G401.6 (cell line): ENCODE data around the gene NME3.

Experiments used
- FAIRE-seq: peaks from 2 replicates; lab custom pipeline; 2012; peaks lifted over from hg19 to GRCh38; lab: Jason Lieb, UNC

NME3 gene

DNA sequence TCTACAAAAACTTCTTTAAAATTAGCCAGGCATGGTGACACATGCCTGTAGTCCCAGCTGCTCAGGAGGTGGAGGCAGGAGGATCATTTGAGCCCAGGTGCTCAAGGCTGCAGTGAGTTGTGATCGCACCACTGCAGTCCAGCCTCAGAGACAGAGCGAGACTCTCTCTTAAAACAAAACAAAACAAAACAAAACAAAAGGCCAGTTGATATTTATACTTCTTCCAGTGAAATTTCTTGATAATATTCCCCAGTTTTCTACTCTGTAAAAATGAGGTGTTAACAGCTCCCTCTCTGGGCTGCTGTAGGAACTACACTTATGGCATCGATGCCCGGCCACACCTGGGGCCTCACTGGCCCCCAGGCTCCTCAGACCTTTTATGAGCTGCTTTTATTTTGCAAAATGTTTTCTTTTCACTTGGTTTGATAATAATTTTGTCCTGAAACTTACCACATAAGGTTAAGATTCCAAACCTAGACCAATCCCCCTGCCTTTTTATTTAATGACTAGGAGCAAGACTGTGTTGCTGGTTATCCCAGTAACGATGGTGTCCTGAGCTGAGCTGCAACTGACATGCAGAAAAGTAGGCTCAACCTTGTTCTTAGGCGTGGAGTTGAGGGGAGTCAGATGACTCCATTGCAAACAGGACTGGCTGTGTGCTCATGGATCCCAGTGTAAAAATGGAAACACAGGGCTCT lies 47.7 kb downstream of the NME3 start:
- FAIRE-seq, result peak; percentile 79

DNA sequence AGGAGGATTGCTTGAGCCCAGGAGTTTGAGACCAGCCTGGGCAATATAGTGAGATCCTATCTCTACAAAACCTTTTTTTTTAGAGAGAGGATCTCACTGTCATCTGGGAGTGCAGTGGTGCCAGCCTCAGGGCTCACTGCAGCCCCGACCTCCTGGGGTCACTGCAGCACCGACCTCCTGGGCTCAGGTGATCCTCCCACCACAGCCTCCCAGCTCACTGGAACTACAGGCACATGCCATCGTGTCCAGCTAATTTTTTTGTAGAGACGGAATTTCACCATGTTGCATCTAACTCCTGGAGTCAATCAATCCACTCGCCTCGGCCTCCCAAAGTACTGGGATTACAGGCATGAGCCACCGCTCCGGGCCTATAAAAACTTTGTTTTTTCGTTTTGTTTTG lies 50.0 kb downstream of the NME3 start:
- FAIRE-seq, result no peak
